Chondrocyte (in vitro differentiated cells): ENCODE results near the gene C6orf15. TPM values are rescaled to one million over a fixed set of nuclear protein-coding genes. Genes with fewer than 3 reads are reported as not detected.

Experiments used
- DNase-seq: peaks from one replicate; pipeline ENCODE4 v3.0.0; 2021; ENCODE audit warnings: mixed read lengths, low spot score
- H3K27ac Mint-ChIP-seq: one replicate; pipeline ENCODE4 v1.8.0; 2021; ENCODE audit warnings: mild to moderate bottlenecking, moderate library complexity, mixed read lengths; ENCODE audit not compliant: unreplicated experiment
- H3K27me3 Mint-ChIP-seq: 2 replicates; pipeline ENCODE4 v1.8.0; 2021; ENCODE audit warnings: low read depth, mixed read lengths
- H3K36me3 Mint-ChIP-seq: 2 replicates; pipeline ENCODE4 v1.8.0; 2021; ENCODE audit warnings: low read depth, mixed read lengths
- H3K4me1 Mint-ChIP-seq: 2 replicates; pipeline ENCODE4 v1.8.0; 2021; ENCODE audit warnings: low read depth, mild to moderate bottlenecking, mixed read lengths
- H3K4me3 Mint-ChIP-seq: one replicate; pipeline ENCODE4 v1.8.0; 2021; ENCODE audit warnings: mild to moderate bottlenecking, moderate library complexity, mixed read lengths; ENCODE audit not compliant: unreplicated experiment
- H3K9me3 Mint-ChIP-seq: 2 replicates; pipeline ENCODE4 v1.8.0; 2021; ENCODE audit warnings: low read depth, mixed read lengths
- CTCF ChIP-seq: fragments of 200-600 bp; sonication (generic); IDR thresholded peaks from 2 replicates; pipeline ENCODE4 v1.5.0; 2021; ENCODE audit warnings: antibody characterized with exemption, mild to moderate bottlenecking, moderate library complexity
- total RNA-seq: library from RNA; stranded (reverse); gene quantifications from 3 replicates; pipeline ENCODE4 v1.2.1, GENCODE V29; 2021

Gene C6orf15
- total RNA-seq, 1 donor from 2014 or later, result 0.37 TPM

GRCh38 chr6:31094389-31094881 is 17.9 kb downstream of the C6orf15 start:
- Mint-ChIP-seq H3K4me1 (peaks cover 2% of the 10 kb centered on the region), H3K9me3 (no peaks in the 10 kb centered on the region), H3K27ac (no peak overlapping the region), H3K4me3 (no peak overlapping the region), H3K36me3 (no peaks in the 10 kb centered on the region), H3K27me3 (peaks cover 5% of the 10 kb centered on the region)
- TF ChIP-seq CTCF, result no peak
- peak; percentile 13 for DNase-seq

DNA sequence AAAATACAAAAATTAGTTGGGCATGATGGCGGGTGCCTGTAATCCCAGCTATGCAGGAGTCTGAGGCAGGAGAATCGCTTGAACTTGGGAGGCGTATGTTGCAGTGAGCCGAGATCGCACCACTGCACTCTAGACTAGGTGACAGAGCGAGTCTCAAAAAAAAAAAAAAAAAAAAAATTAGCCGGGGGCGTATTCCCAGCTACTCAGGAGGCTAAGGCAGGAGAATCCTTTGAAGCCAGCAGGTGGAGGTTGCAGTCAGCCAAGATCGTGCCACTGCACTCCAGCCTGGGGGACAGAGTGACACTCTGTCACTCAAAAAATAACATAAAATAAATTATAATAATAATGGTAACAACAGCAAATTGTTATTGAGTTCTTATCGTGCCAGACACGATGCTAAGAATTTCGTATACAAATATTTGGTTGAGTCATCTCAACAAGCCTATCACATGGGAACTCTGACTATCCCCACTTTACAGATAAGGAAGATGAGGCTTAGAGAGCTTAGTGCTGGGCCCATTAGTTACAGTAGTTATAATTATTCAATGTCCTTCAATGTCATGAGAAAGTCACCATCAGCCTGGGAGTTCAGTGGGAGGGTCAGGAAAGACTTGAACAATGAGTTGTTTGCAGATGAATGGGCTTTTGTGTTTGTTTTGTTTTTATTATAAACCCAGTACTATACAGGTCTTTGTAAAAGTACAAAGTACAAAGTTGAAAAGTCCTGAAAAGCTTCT is 19.4 kb downstream of the C6orf15 start:
- peaks cover 5% of the 10 kb centered on the region for H3K27me3 Mint-ChIP-seq
- H3K27ac Mint-ChIP-seq, result no peak overlapping the region
- H3K9me3 Mint-ChIP-seq, result no peaks in the 10 kb centered on the region
- H3K4me1 Mint-ChIP-seq, result peaks cover 2% of the 10 kb centered on the region
- H3K36me3 Mint-ChIP-seq, result no peaks in the 10 kb centered on the region
- no peak overlapping the region for H3K4me3 Mint-ChIP-seq
- no peak for DNase-seq
- no peak for TF ChIP-seq CTCF

DNA sequence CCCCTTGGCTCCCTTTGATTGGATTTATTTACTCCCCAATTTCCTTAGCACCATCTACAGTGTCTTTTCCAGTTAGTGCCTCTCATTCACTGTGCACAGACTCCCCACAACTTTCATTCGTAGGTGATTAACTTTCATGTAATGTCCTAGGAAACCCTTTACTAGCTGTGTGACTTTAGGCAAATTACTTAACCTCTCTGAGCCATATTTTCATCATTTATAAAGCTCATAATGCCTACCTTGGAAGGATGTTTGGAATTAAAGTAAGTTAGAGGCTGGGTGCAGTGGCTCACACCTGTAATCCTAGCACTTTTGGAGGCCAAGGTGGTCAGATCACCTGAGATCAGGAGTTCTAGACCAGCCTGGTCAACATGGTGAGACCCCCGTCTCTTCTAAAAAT is 20.1 kb downstream of the C6orf15 start:
- Mint-ChIP-seq H3K4me1 (peaks cover 5% of the 10 kb centered on the region), H3K27me3 (peaks cover 4% of the 10 kb centered on the region), H3K27ac (no peak overlapping the region), H3K36me3 (no peaks in the 10 kb centered on the region), H3K4me3 (no peak overlapping the region), H3K9me3 (no peaks in the 10 kb centered on the region)
- DNase-seq, result no peak
- no peak for TF ChIP-seq CTCF

- H3K27me3 Mint-ChIP-seq, result peaks cover 4% of the 10 kb centered on the region
- no peak for TF ChIP-seq CTCF
- no peak overlapping the region for H3K4me3 Mint-ChIP-seq
- H3K36me3 Mint-ChIP-seq, result no peaks in the 10 kb centered on the region
- no peaks in the 10 kb centered on the region for H3K9me3 Mint-ChIP-seq
- DNase-seq, result no peak
- peaks cover 11% of the 10 kb centered on the region for H3K4me1 Mint-ChIP-seq
- no peak overlapping the region for H3K27ac Mint-ChIP-seq
Observed at GRCh38 chr6:31091680-31092079, 20.7 kb downstream of the C6orf15 start.

GRCh38 chr6:31090973-31091364 is 21.4 kb downstream of the C6orf15 start:
- no peak for TF ChIP-seq CTCF
- Mint-ChIP-seq H3K4me3 (no peak overlapping the region), H3K27ac (no peak overlapping the region), H3K4me1 (peaks cover 16% of the 10 kb centered on the region), H3K36me3 (no peaks in the 10 kb centered on the region), H3K27me3 (peaks cover 2% of the 10 kb centered on the region), H3K9me3 (no peaks in the 10 kb centered on the region)
- no peak for DNase-seq
